Measurements from ENCODE around the gene RORC. TPM values are rescaled to one million over a fixed set of nuclear protein-coding genes. Genes with fewer than 3 reads are reported as not detected.

Gene RORC
- total and polyA plus RNA-seq, 12 donors: 4.0 to 21.0 (median 13.3) TPM

DNA sequence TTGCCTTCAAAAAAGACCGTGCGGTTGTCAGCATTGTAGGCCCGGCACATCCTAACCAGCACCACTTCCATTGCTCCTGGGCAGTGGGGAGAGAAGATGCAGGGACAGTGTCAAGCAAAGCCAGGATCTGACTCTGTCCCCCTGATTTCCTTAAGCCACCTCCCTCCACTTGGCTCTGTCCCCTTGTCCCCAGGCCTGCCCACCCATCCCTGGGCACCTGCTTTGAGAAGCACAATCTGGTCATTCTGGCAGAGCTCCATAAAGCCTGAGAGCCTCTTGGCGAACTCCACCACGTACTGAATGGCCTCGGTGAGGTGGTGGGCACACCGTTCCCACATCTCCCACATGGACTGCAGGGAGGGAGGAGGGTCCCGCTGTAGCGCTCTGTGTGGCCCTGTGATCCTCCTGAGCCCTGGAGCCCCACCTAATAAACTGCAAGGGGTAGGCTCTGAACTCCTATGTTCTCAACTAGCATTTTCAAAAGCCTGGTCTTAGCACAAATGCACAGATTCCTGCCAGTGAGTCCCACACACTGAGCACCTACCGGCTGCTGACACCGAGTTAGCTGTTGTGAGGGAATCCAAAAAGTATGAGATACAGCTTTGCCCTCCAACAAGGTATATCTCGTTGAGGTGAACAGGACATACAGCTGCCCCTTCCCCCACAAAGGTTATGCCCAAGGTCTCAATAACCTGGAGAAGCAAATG lies 18.2 kb downstream of the RORC start:
- Histone ChIP-seq H3K36me3 (peaks cover 0 to 11% (median 0%) of the 10 kb centered on the region in 9 donors), H3K9me3 (no peaks in the 10 kb centered on the region), H3K4me1 (no peaks in the 10 kb centered on the region), H3K4me3 (no peak overlapping the region), H3K27ac (no peak overlapping the region), H3K27me3 (no peaks in the 10 kb centered on the region)
- no peak for ATAC-seq
- WGBS, 2 donors: 71 to 83% methylated on average over 12 of the region's 12 CpGs
- TF ChIP-seq, protein P1, sequence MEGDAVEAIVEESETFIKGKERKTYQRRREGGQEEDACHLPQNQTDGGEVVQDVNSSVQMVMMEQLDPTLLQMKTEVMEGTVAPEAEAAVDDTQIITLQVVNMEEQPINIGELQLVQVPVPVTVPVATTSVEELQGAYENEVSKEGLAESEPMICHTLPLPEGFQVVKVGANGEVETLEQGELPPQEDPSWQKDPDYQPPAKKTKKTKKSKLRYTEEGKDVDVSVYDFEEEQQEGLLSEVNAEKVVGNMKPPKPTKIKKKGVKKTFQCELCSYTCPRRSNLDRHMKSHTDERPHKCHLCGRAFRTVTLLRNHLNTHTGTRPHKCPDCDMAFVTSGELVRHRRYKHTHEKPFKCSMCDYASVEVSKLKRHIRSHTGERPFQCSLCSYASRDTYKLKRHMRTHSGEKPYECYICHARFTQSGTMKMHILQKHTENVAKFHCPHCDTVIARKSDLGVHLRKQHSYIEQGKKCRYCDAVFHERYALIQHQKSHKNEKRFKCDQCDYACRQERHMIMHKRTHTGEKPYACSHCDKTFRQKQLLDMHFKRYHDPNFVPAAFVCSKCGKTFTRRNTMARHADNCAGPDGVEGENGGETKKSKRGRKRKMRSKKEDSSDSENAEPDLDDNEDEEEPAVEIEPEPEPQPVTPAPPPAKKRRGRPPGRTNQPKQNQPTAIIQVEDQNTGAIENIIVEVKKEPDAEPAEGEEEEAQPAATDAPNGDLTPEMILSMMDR (IDR thresholded peaks at IDR 0.05): no peak
- intact Hi-C loops (cut with DNase I): no loop called here
- no peak for DNase-seq

DNA sequence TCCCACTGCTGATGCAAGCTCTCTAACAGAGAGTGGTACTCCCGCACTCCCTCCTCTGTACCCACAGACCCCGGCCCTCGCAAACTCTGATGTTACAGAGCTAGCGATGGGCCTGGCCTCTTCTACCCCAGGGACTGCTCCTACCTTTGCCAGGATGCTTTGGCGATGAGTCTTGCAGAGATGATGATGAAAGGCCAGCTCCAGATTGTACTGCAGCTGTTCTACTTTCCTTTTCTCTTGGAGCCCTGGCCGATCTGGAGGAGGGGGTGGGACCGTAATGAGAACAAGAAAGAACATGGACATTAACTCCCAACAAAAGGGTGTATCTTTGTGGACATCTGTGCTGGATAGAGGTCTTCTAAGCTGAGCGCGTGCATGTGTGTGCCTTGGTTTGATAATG lies 20.4 kb downstream of the RORC start:
- WGBS, 2 donors: 72 to 81% methylated on average over 9 of the region's 9 CpGs
- Histone ChIP-seq H3K4me3 (no peak overlapping the region), H3K27me3 (no peaks in the 10 kb centered on the region), H3K4me1 (no peaks in the 10 kb centered on the region), H3K9me3 (no peaks in the 10 kb centered on the region), H3K27ac (no peak overlapping the region), H3K36me3 (peaks cover 0 to 6% (median 0%) of the 10 kb centered on the region in 9 donors)
- TF ChIP-seq, protein P1 (IDR thresholded peaks at IDR 0.05): no peak
- intact Hi-C loops (cut with DNase I): no loop called here
- ATAC-seq (peak in 1 of 8 donors; percentile 45), DNase-seq (no peak)

DNA sequence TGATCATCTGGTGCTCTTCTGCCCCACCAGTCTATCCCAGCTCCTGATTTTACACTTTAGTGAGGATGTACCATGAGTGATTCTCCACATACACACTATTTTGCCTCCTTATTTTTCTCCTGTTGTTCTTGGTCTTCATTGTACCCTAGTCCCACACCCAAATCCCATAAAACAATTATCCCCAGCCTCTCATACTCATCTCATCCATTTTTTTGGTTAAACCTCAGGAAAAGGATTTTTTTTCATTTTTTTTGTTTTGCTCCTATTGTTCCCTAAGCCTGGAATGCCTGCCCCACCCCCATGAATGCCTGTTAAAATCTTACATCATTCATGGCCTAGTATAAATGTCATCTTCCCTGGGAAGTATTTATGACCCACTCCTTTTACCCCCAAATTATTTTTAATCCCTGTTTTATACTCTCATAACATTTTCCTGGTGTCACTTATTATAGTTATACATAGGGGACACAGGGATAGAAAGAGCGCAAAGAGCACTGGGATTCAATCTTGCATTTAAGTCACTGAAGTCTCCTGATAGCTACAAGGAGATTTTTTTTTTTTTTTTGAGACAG lies 21.5 kb downstream of the RORC start:
- TF ChIP-seq, protein P1 (IDR thresholded peaks at IDR 0.05): no peak
- Histone ChIP-seq H3K4me3 (no peak overlapping the region), H3K9me3 (no peaks in the 10 kb centered on the region), H3K27me3 (peaks cover 0 to under 1% (median 0%) of the 10 kb centered on the region in 7 donors), H3K27ac (no peak overlapping the region), H3K36me3 (peaks cover 0 to 3% (median 0%) of the 10 kb centered on the region in 9 donors), H3K4me1 (no peaks in the 10 kb centered on the region)
- 98% methylated on average over 1 of the region's 1 CpG for WGBS, 2 donors
- intact Hi-C loops (cut with DNase I): loop anchor here in 1 of 10 donors (10.0 kb wide), 1 partner anchor 55 kb away; no protein-coding TSS in a partner anchor
- ATAC-seq: no peak
- no peak for DNase-seq

DNA sequence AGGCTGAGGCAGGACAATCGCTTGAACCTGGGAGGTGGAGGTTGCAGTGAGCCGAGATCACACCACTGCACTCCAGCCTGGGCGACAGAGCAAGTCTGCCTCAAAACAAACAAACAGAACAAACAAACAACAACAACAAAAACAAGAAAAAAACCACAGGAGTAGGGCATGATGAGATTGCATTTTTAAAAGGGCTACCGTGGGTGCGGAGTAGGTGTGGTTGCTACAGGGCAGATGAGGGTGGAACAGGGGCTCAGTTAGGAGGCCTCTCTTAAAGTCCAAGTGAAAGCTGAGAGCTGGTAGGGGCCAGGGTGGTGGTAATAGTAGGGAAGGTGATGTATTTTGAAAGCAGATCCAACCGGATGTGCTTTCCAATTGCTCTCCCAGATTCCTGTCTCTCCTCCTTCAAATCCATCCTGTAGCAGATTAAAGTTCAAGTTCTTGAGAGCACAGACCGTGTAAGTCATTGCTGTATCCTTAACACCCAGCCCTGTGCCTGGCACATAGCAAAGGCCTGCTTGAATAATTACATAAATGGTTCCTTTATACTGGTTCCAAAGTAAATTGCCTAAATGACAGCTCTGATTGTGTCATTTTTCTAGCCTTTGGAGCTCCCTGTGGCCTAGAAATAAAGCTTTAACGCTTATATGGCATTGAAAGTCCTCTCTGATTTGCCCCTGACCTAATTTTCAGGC lies 22.2 kb downstream of the RORC start:
- intact Hi-C loops (cut with DNase I): loop anchor here in 1 of 10 donors (10.0 kb wide), 1 partner anchor 55 kb away; no protein-coding TSS in a partner anchor
- no peaks in the 10 kb centered on the region for H3K4me1 ChIP-seq
- DNase-seq (no peak), ATAC-seq (no peak)
- 60 to 75% methylated on average over 8 of the region's 8 CpGs for WGBS, 2 donors
- H3K36me3 ChIP-seq: no peaks in the 10 kb centered on the region
- H3K9me3 ChIP-seq: no peaks in the 10 kb centered on the region
- no peak overlapping the region for H3K27ac ChIP-seq
- no peak overlapping the region for H3K4me3 ChIP-seq
- H3K27me3 ChIP-seq: peaks cover 0 to 7% (median 0%) of the 10 kb centered on the region in 7 donors
- TF ChIP-seq, protein P1 (IDR thresholded peaks at IDR 0.05): no peak
